GM12874 (cell line): ENCODE measurements around the gene ABL1.

ENCODE experiments used
- TF ChIP-seq, protein P1 (sequence below): IDR thresholded peaks from 2 replicates; pipeline ENCODE4 v1.5.1; 2011; ENCODE audit warnings: low read depth, mild to moderate bottlenecking, control low read depth, low read length, moderate library complexity; ENCODE audit not compliant: insufficient read depth

The ABL1 gene

DNA sequence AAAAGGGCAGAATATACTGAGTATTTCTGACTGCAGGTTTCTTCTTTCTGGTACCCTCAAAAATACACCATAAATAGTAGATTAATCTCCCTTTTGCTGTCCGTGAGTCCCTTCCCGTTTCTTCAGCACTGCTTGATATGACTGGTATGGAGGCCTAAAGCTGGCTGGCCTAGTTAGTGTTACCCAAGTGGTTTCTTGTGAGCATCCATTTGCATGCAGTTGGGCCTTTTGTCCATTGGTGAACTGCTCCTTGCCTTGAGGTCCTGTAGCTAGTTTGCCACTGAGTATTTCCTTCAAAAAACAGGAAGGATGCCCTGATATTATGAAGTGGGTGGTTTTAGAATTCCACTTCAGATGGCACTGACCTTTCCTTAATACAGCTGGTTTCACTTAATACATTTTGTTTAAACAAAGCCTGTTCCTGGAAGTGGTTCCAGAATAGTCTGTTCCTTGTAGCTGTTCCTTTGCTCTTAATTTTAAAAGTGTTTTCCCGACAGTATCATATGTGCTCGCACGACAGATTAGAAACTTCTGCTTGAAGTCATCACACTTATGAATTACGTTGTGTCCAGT, 40.0 kb upstream of the ABL1 start:
- TF ChIP-seq, protein P1, sequence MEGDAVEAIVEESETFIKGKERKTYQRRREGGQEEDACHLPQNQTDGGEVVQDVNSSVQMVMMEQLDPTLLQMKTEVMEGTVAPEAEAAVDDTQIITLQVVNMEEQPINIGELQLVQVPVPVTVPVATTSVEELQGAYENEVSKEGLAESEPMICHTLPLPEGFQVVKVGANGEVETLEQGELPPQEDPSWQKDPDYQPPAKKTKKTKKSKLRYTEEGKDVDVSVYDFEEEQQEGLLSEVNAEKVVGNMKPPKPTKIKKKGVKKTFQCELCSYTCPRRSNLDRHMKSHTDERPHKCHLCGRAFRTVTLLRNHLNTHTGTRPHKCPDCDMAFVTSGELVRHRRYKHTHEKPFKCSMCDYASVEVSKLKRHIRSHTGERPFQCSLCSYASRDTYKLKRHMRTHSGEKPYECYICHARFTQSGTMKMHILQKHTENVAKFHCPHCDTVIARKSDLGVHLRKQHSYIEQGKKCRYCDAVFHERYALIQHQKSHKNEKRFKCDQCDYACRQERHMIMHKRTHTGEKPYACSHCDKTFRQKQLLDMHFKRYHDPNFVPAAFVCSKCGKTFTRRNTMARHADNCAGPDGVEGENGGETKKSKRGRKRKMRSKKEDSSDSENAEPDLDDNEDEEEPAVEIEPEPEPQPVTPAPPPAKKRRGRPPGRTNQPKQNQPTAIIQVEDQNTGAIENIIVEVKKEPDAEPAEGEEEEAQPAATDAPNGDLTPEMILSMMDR = no peak

DNA sequence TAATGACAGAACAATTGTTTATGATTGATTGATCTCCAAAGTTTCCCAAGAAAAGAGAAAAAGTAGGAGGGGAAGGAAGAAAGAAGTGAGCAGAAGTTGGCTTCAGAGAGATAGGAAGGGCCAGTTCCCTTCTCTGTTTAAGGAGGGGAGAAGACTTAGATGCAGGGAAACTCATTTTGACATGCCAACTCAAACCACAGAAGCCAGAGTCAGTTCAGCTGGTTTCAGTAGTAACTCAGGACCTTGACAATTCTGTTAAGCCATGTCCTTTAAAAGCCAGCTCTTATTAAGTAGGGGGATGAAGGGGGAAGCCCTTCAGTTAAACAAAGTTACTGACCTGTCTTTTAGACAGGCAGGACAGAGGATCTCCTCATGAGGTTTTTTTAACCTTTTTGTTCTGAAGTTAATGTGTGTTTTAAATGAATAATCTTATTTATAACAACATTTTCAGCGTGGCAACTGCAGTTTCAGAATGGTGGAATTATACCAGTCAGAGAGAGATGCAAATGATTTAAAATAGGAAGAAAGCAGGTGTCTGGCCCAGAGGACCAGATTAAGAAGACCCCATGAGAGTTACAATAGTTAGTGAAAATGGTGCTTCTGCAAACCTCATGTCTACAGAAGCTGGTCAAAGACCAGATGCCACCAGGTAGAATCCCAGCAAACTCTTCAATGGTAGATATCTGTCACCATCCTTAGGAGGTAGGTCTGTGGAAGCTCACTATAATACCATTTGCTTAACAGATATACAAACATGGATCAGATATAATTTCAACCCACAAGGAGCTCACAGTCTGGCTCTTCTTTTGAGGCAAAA, 29.3 kb upstream of the ABL1 start:
- TF ChIP-seq, protein P1 = no peak

DNA sequence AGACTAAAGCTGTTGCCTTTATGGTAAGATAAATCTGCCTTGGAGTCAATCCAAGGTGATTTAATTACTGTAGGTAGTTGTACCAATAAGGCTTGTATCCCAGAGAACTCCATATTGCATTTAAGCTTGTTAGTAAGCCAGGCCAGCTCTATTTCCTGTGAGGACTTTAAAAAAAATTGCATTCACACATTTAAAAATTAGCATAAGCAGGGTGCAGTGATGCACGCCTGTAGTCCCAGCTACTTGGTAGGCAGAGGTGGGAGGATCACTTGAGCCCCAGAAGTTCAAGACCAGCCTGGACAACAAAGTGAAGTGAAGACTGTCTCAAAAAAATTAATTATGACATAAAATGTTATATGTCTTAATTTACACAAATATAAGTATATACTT, 28.7 kb upstream of the ABL1 start:
- TF ChIP-seq, protein P1 = no peak

DNA sequence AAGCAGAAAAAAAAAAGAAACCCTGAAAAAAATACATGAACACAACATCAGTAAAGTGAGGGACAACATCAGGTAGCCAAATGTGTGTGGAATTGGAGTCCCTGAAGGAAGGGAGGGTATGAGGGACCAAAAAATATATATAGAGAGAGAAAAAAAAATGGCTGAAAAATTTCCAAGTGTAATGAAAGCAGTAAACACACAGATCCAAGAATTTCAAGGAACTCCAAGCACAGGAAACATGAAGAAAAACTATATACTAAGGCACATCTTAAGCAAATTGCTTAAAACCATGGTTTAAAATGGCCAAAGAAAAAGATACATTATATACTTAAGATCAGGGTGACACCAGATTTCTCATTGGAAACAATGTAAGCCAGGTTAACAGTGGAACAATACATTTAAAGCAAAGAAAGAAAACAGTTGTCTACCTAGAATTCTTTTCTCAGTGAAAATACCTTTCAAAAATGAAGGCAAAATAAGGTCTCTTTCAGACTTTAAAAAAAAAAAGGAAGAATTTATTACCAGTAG, 24.4 kb upstream of the ABL1 start:
- TF ChIP-seq, protein P1 = no peak

DNA sequence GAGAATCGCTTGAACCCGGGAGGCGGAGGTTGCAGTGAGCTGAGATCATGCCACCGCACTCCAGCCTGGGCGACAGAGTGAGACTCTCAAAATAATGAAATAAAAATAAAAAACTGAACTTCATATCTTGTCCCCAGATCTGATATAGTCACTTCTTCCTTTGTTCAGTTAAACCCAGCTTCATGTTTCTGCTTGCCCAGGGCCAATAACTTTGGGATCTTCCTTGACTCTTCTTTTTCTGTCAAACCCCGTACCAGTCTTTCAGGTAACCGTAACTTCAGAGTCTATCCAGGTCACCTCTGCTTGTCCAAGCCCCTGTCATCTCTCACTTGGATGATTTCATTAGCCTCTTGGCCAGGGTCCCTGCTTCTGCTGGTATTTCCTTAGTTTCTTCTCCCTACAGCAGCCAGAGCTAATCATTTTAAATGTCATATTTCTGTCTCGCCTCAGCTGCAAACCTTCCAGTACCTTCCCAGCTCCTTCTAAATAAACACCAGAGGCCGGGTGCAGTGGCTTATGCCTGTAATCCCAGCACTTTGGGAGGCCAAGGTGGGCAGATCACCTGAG, 19.7 kb upstream of the ABL1 start:
- TF ChIP-seq, protein P1 = no peak

DNA sequence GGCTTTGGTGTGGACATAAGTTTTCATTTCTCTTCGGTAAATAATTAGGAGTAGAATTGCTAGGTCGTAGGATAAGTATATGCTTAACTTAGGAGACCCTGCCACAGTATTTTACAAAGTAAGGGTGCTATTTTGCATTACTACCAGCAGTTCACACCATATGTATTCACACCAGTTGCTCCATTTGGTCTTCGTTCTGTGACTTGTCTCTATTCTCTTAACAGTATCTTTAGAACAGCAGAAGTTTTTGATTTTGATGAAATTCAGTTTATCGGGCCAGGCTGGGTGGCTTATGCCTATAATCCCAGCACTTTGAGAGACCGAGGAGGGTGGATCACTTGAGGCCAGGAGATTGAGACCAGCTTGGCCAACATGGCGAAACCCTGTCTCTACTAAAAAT, 17.1 kb upstream of the ABL1 start:
- TF ChIP-seq, protein P1 = no peak

DNA sequence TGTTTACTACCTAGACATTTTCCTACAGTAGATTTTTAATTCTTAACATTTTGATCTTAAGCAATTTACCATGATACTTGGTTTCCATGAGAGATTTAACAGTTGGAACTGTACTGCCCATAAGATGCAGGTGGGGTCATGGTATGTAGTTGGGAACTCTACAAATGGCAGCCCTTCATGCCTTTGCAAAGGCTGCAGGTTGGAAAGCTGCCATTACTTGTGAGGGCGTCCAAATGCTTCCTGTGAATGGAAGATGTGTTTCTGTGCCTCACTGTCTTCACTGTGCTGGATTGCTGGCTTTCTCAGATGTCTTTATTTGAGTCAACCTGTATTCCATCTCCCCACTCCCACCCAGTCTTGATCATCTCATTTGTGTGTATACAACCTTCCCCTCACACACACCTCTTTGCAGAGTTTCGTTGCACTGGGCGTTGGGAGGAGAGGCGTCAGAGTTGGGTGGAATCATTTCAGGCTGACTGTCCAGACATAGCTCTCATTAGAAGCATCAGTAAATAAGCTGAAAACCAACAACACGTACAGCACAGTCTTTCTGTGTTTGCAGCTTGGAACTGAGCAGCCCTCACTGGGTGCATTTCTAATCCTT, 14.8 kb upstream of the ABL1 start:
- TF ChIP-seq, protein P1 = no peak
